Measurements from ENCODE around the gene CDH13.

CDH13 gene

GRCh38 chr16:82793528-82794245, 166.9 kb downstream of the CDH13 start:
- DNase-seq = no peak

GRCh38 chr16:82796047-82796446, 169.3 kb downstream of the CDH13 start:
- no peak for DNase-seq

- DNase-seq = no peak
These were observed 174.6 kb downstream of the CDH13 start for GRCh38 chr16:82801361-82801760.

GRCh38 chr16:82805866-82806265, 179.1 kb downstream of the CDH13 start:
- no peak for DNase-seq

- DNase-seq = no peak
These were observed 180.5 kb downstream of the CDH13 start for GRCh38 chr16:82807311-82807710.

- DNase-seq = no peak
These were observed 181.3 kb downstream of the CDH13 start for GRCh38 chr16:82808036-82808435.

GRCh38 chr16:82810077-82810476, 183.3 kb downstream of the CDH13 start:
- no peak for DNase-seq

GRCh38 chr16:82814059-82814458, 187.3 kb downstream of the CDH13 start:
- no peak for DNase-seq

- no peak for DNase-seq
These were observed 192.5 kb downstream of the CDH13 start for GRCh38 chr16:82819286-82819685.

- DNase-seq = no peak
These were observed 194.1 kb downstream of the CDH13 start for GRCh38 chr16:82820855-82821254.

GRCh38 chr16:82824408-82824807, 197.6 kb downstream of the CDH13 start:
- DNase-seq = no peak

- no peak for DNase-seq
These were observed 202.5 kb downstream of the CDH13 start for GRCh38 chr16:82829301-82829700.

GRCh38 chr16:82830944-82831343, 204.2 kb downstream of the CDH13 start:
- no peak for DNase-seq

GRCh38 chr16:82832821-82833220, 206.1 kb downstream of the CDH13 start:
- no peak for DNase-seq

- DNase-seq = no peak
These were observed 206.7 kb downstream of the CDH13 start for GRCh38 chr16:82833378-82833993.

GRCh38 chr16:82834151-82834815, 207.5 kb downstream of the CDH13 start:
- DNase-seq = peak; percentile 42

GRCh38 chr16:82835487-82836155, 208.9 kb downstream of the CDH13 start:
- no peak for DNase-seq

GRCh38 chr16:82841108-82841507, 214.3 kb downstream of the CDH13 start:
- no peak for DNase-seq

- no peak for DNase-seq
These were observed 217.0 kb downstream of the CDH13 start for GRCh38 chr16:82843606-82844271.

GRCh38 chr16:82845116-82845515, 218.3 kb downstream of the CDH13 start:
- DNase-seq = no peak

GRCh38 chr16:82846806-82847205, 220.0 kb downstream of the CDH13 start:
- DNase-seq = no peak

GRCh38 chr16:82848013-82848412, 221.2 kb downstream of the CDH13 start:
- no peak for DNase-seq

- peak; percentile 73 for DNase-seq
These were observed 225.7 kb downstream of the CDH13 start for GRCh38 chr16:82852388-82853008.
